HPDE6-E6E7 (cell line): ENCODE results near the gene NINL.

Experiments used
- DNase-seq: peaks from one replicate; pipeline ENCODE4 v3.0.0; 2011; ENCODE audit warnings: missing footprints; ENCODE audit errors: extremely low spot score

The NINL gene

DNA sequence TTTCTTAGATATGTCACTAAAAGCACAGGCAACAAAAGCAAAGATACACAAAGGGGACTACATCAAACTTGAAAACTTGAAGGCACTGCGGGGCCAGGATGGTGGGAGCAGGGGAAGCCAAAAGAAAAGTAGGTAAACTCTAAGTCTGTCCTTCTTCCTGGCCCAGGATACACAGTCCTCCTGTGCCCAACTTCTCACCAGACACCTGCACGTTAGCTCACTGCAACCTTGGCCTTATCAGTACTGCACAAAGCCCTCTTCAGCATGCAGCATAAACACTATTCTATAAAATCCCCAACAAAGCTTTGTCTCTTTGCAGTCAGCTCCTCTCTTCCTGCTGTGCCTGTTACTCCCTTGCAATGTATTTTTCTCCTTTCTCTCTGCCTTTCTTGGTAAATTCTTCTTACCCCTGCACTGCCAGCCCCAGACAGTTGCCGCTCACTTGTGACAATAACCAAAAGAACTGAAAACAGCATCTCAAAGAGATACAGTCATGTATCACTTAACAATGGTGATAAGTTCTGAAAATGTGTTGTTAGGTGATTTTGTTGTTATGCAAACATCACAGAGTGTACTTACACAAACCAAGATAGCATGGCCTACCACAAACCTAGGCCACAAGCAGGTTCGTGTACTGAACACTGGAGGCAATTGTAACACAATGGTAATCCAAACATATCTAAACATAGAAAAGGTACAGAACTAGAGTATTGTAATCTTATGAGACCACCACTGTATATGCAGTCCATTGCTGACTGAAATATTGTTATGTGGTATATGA lies 51.2 kb downstream of the NINL start:
- DNase-seq: no peak

DNA sequence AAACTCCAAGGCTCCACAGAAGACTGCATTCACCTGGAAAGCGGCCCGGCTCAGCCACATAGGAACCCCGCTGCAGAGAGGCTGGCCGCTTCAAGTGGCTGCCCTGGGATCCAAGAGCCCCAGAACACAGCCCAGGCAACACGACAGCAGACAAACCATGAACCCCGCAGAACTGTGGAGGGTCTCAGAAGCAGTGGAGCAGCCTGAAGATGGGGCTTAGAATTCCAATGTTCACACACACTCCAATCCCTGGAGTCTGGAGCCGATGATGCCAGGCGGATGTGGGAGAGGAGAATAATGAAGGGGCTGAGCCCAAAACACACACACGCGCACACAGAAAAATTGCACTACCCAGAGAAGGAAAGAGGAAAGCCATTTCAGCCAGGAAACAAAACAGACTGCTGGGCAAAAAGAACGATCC lies 52.4 kb downstream of the NINL start:
- DNase-seq: no peak

DNA sequence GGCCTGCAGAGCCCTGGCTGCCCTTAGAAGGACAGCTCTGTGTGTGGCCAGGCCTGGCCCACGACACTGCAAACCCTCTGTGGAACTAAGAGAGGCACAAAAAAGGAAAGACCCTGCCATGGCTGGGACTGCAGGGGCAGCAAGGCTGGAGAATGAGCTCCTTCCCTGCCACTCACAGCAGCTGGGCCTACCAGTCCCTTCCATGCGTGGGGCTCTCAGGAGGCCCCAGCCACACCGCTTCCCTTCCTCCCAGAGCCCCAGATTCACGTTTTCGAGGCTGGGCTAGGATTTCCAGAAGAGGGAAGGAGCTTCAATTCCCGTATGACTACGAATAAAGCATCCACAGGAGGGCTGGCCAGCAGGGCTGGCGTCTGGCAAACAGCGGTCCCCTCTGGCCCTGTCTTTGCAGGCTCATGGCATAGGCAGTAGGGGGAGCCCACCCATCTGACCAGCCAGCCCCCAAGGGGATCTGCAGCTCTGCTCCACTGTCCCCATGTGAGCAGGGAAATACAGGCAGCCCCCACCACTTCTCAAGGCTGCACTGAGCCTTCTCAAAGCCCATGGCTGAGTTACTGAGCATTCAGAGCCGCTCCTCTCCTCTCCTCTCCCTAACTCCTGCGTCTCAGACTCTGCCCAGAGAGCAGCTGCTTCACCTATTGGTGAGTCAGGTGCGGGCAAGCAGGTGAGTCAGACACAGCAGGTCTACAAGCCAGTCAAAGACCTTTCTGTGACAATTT lies 53.1 kb downstream of the NINL start:
- peak; percentile 97 for DNase-seq

DNA sequence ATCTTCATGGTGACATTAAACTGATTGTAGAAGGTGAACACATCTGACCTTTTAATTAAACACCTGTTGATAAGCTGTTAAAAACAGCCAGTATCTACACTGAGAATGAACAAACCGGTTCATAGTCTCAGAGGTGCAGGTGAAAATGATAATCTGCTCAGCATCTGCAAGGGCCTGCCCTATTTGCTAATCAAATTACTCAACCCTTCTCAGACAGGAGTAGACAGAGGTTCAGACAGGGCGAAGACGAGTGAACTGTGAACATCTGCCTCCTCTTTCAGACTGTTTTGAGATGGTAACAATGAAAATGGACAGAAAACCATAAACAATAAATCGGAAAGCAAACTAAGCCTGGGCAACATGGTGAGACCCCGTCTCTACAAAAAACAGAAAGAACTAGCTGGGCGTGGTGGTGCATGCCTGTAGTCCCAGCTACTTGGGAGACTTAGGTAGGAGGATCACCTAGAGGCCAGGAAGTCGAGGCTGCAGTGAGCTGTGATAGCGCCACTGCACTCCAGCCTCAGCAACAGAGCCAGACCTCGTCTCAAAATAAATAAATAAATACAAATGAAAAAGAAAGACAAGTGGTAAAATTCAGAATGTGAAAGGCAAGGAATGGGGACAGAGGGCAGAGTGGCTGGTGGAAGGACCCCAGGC lies 55.9 kb downstream of the NINL start:
- no peak for DNase-seq

DNA sequence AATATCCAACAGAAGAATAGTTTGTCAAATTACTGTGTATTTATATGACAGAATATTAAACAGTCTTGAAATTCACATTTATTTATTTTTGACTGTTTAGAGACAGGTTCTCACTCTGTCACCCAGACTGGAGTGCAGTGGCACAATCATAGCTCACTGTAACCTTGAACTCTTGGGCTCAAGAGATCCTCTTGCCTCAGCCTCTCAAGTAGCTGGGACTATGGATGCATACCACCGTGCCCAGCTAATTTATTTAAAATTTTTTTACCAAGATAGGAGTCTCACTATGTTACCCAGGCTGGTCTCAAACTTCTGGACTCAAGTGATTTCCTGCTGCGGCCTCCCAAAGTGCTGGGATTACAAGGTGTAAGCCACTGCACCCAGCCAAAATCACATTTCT lies 57.4 kb downstream of the NINL start:
- DNase-seq: no peak

DNA sequence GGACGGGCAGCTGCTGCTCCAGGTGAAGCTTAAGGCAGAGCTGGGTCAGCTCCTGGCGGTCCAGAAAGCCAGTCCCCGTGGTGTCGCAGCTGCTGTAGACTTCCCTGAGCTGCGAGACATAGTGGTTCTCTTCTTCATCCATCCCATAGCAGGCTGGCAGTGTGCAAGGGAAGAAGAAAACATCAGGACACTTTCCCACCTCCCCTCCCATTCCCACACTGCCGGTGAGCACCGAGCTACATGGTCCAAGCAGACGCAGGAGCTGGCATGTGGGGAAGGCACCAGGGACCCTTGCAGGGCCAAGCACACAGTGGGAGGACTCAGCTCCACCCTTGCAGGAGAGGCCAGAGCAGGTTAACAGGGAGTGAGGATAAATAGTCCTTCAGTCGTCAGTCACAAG lies 58.9 kb downstream of the NINL start:
- no peak for DNase-seq

DNA sequence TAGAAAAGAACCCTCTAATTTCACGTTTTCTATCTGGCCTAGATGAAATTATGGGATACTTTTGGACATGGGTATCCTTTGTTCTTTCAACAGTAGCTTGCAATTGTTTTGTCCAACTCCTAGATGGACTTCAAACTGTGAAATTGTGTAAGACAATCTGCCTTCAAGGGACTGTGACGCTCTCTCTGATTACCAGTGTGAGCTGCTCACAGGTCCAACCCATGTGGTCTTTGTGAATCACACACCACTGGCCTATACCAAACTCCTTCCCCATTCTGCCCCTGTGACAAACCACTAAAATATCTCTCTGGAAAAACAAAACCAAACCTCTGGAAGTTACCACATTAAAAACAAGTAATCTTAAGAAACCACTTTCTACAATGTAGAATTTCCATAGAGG lies 59.5 kb downstream of the NINL start:
- peak; percentile 83 for DNase-seq

DNA sequence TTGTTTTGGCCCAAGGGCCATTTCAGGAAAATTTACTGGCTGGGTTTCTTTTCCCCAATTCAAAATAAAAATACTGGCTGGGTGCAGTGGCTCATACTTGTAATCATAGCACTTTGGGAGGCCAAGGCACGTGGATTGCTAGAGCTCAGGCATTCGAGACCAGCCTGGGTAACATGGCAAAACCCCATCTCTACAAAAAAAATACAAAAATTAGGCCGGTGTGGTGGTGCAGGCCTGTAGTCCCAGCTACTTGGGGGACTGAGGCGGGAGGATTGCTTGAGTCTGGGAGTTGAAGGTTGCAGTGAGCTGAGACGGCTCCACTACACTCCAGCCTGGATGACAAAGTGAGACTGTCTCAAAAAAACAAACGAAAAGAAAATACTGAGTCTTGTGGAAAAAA lies 60.0 kb downstream of the NINL start:
- no peak for DNase-seq

DNA sequence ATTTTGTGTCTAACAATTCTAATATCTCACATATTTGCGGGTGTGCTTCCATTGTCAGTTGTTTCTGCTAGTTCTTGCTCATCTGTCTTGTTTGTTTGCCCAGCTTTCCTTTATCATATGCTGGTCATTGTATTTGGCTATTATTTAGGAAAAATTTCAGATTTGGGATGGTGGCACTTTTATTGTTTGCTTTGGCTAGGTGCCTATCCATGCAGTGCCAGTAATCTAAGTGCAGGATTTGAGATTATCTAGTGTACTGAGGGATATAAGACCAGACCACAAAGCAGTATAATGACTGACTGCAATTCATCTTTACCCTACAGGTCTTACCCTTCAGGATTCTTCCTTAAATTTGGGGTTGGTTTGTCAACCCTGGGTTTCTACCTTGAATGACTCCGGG lies 63.9 kb downstream of the NINL start:
- no peak for DNase-seq

DNA sequence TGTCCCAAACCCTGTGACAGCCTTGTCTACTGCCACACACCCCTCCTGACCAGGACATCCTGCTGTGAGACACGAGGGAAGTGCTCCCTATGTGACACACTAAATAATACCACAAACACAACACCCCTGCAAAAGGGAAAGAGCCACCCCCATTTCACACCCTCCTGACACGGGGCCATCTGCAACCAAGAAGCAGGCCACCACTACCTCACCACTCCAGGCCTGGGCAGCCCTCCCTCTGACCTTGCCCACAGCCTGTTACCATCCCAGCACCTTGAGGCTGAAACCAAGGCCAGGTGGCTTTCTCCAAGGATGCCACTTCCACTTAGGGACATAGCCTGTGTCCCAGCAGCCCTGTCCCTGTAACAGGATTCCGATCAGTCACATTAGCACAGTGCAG lies 68.2 kb downstream of the NINL start:
- no peak for DNase-seq

DNA sequence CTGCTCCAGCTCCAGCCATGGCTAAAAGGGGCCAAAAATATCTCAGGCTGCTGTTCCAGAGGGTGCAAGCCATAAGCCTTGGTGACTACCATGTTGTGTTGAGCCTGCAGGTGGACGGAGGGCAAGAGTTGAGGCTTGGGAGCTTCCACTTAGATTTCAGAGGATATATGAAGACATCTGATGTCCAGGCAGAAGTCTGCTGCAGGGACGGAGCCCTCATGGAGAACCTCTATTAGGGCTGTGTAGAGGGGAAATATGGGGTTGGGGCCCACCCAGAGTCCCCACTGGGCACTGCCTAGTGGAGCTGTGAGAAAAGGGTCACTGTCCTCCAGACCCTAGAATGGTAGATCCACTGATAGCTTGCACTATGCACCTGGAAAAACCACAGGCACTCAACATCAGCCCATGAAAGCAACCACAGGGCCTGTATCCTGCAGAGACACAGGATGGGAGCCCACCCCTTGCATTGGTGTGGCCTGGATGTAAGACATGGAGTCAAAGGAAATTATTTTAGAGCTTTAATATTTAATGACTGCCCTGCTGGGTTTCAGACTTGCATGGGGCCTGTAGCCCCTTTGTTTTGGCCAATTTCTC lies 70.5 kb downstream of the NINL start:
- no peak for DNase-seq

DNA sequence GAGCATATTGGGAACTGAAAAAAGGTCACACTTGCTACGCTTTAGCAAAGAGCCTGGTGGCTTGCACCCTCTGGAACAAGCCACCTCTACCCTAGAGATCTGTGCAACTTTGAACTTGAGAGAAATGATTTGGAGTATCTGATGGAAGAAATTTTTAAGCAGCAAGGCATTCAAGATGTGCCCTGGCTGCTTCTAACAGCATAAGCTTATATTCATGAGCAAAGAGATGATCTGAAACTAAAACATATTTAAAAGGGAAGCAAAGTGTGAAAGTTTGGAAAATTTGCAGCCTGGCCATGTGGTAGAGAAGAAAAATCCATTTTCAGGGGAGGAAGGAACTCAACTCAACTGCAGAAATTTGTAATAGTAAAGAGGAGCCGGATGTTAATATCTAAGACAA lies 71.1 kb downstream of the NINL start:
- DNase-seq: no peak

DNA sequence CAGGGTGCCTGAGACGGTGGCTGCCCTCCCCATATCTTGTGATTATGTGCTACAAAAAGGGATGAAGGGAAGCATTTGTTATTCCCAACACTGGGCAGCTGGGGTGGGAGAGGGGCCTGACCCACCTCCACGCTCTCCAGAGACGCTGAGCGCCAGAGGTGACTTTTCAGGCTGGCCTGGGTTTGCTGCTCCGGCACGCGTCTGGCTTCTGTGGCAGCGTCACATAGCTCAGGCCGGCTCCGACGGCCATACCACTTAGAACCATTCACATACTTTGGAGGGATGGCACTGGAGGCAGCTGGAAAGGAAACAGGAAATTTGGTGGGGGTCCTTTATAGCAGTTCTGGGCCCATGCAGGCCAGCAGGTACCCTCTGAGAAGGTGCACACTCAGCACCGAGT lies 72.6 kb downstream of the NINL start:
- no peak for DNase-seq

DNA sequence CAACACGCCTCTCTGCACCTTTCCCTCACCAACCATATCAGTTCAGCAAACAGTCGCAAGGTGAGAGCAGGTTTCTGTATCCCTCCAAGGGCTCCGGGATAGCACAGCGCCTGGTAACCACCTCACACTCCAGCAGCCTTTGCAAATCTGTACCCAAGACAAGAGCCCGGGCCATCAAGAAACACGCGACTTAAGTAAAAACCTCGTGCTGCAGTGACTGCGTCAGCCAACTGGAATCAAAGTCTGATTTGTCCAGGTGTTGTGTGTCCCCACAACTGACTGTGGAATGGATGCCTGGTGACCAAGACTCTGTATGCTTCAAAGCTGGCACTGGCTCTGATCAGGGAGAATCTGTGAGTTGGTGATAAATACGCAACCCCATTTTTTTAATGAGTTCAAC lies 74.1 kb downstream of the NINL start:
- DNase-seq: no peak

DNA sequence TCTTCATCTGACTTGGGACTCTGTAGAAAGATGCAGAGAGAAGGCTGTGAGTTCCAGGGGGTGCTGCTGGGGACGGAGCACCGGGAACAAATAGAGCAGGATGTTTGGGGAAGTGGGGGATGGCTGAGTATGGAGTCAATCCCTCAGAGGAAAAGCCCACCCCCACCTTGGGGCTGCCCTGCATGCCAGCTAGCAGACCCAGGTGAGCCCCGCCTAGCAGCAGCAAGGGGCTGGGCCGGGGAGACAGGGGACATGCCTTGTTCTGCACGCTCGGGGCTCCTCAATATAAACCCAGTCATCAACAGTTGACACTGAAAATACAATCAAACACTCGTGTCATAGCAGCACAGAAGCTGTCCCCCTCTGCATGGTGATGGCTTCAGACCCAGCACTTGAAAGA lies 74.6 kb downstream of the NINL start:
- DNase-seq: no peak

DNA sequence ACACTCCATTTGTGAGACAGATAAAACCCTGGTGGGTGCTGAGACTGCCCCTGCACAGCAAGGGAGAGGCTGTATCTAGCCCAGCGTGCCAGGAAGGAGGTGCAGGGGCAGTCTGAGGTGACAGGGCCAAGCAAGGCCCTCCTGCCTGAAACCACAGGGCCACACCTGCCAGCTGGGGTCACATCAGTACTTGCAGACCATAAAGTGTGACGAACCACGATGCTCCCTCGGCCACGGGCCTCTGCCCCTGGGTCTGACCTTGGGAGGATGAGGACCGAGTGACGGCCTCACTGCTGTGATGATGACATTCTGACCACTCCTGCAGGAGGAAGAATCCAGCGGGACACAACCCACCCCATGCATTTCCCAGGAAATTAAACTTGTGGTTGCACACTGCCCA lies 75.1 kb downstream of the NINL start:
- no peak for DNase-seq

DNA sequence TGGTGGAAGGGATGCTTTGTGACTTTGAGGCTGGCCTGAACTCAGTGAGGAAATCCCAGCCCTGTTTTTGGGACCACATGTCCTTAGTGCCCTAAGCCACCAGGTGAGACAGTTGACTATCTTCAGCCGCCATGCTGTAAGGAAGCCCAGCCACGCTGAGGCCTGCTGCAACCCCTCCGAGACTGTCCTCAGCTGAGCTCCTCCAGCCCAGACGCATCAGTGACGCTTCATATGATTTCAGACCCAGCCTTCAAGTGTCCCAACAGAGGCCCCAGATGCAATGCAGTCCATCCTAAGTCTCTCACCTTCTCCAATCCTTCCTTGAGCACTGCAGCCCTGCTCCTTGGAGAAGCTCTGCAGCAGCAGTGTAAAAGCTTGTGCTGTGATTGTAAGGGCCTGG lies 76.2 kb downstream of the NINL start:
- no peak for DNase-seq

DNA sequence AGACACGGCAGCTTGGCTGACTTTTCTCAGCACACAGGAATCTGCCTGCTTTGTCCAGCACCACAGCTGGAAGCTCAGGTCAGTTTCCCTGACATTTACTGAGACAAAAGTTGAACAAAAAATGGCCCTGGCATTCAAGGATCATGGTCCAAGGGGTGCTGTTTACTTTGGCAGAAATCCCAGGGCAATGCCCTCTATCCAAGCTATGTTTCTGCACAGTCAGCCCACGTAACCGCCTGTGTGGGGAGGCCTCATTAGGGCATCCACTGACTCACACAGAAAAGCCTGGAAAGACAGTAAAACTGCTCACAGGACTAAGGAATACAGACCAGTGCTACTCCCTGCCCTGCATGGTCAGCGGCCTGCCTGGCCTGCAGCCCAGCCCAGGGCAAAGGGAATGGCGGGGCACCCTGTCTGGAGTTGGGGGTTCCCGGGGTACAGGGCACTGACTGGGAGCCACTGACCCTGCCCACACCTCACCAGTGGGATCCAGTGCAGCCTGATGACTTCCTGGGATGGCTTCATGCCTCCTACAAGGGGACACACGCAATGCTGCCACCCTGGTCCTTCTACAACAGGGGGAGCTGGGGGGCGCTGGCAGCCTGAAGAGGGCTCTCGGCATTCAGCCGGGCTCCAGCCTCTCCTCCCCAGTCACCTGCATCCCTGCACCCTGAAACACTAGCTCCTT lies 77.1 kb downstream of the NINL start:
- DNase-seq: no peak

DNA sequence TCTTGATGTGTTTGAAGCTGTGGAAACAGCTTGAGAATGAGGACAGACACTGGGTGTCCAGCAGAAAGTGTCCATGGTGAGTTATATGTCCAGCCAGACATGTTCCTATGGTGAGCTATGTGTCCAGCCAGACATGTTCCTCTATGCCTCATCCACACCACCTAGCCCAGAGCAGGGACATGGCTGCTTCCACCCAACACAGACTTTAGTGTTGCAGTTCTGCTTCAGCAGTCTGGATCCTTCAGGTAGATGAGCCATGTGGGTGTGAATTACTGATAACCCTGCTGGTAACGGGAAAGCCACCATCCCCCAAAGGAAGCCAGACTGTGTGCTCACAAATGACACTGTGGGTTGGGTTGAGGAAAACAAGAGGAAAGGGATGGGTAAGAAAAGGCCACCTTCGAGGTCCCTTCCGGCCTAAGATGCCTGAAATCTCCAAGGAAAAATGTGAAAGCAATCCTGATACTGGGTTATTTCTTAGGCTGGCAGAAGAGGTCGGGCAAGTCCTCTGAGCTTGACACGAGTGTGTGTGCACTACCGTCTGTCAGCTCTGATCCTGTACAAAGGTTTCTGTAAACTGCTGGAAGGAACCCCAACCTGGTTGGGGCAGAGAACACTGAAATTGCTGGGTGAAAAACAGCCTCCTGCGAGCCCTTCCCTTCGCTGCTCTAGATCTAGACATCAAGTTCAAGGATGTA lies 77.8 kb downstream of the NINL start:
- DNase-seq: no peak

DNA sequence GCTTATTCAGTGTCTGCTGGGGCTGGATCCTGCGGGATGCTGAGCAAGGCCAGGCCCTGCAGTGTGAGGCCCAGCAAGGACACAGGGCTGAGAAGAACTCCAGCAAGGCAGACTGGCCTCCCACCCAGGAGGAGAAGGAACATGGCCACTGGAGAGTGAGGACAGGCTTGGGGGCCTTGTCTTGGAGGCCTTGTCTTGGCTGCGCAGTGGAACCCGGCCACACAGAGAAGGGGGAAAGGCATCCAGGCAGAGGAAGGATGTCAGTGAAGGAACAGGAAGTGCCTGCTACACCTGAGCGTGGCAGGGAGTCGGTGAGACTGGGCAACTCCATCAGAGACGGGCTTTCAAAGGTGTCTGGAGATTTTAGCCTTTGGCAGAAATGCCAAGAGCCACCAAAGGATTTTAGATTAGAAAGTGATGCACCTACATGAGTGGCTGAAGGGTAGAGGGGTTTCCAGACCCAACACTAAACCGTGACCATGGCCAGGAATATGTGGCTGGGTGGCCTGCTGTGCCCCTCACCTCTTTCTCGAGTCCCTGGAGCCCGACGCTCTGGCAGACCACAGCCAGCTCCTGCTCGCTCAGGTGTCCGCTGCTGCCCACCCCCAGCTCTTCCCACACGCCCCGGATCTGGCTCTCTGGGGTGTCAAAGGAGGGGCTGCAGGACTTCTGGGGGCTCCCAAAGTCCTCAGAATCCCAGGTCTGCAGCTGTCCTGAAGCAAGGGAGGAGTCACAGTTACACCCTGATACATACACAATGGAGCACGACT lies 80.8 kb downstream of the NINL start:
- no peak for DNase-seq

DNA sequence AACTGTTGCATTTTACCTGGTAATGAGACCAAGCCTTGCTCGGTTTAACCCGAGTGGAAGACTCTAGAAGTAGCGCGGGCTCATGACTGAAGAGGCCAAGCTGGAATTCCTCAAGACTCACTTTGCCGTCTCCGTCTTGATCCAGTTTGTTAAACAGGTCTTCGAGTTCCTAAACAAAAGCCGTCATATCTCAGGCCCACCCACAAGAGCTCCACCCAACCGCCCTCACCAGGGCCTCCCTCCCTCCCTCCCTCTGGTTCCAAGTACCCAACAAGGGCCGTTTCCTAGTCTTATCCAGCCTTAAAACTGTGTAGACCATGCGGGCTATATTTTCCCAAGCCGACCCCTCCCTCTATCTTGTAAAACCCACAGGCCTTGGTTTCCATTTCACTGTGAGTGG lies 81.4 kb downstream of the NINL start:
- no peak for DNase-seq
